HUDEP-2 (cell line): ENCODE measurements around the gene TPBG.

Experiments used
- DNase-seq, 76 experiments: peaks; one replicate each; lab custom pipeline; 2025; ENCODE audit not compliant: unreplicated experiment in 76 of 76; lab: John Stamatoyannopoulos, UW

TPBG gene, protein sequence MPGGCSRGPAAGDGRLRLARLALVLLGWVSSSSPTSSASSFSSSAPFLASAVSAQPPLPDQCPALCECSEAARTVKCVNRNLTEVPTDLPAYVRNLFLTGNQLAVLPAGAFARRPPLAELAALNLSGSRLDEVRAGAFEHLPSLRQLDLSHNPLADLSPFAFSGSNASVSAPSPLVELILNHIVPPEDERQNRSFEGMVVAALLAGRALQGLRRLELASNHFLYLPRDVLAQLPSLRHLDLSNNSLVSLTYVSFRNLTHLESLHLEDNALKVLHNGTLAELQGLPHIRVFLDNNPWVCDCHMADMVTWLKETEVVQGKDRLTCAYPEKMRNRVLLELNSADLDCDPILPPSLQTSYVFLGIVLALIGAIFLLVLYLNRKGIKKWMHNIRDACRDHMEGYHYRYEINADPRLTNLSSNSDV

DNA sequence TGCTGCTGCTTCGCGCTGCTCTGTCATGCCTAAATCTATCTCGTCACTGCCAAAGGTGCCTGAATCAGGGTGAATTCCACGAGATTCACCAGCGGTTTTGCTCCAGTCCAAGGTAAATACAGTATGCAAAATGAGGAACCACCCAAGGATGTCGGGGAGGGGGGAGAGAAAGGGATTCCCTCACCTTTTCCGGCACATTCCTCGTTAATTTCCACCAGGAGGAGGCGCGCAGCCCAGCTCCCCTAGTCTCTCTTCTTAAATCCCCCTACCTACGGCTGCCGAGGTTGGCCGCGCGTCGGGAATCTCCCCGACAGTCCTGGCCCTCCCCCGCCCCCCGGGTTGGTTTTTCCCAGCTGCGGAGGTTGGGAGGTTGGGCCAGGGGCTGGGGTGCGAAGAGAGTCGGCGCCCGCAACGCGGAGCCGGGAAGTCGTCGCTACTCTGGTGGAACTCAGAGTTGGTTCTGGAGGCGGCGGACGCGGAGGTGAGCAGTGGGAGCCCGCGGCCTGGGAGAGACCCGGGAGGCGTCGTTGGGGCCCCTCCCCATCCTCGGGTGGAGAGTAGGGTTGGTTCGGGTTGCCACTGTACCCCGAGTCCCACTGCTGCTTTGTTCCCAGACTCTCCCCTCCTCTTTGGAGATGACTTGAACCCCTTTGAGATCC lies at the start of gene TPBG:
TSS of gene TPBG (plus strand) at position 390 of the 659 bp plus-strand sequence. CDS start 1,145 bp downstream, outside the sequence.
- DNase-seq: no peak

DNA sequence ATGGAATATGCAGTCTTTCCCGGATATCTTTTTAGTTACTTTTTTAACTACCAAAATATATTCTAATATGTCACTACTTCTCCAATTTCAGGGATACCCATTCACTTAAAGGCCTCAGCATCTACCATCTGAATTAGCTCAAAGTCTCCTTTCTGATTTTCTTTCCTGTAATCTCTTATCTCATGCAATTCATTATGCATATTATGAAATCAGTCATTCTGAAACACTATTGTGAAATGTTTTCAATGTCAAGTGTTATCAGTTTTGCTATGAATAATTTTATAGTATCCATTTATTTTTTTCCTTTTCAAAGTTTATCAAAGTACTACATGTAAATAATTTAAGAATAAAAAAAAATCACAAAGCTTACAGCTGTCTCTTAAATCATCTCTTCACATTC lies 41.2 kb upstream of the TPBG start:
- DNase-seq: no peak

DNA sequence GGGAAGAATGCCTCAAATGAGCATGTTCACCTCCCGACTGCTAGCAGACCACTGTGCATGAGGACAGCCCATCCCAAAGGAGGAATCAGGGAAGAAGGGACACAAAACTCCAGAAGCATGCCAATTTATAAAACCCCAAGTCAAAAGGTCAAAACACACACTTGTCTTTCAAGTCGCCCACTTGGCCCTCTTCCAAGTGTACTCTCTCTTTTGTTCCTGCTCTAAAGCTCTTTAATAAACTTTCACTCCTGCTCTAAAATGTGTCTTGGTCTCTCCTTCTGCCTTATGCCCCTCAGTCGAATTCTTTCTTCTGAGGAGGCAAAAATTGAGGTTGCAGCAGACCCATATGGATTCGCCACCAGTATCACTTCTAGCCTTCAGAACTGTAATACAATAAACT lies 33.9 kb upstream of the TPBG start:
- no peak for DNase-seq

DNA sequence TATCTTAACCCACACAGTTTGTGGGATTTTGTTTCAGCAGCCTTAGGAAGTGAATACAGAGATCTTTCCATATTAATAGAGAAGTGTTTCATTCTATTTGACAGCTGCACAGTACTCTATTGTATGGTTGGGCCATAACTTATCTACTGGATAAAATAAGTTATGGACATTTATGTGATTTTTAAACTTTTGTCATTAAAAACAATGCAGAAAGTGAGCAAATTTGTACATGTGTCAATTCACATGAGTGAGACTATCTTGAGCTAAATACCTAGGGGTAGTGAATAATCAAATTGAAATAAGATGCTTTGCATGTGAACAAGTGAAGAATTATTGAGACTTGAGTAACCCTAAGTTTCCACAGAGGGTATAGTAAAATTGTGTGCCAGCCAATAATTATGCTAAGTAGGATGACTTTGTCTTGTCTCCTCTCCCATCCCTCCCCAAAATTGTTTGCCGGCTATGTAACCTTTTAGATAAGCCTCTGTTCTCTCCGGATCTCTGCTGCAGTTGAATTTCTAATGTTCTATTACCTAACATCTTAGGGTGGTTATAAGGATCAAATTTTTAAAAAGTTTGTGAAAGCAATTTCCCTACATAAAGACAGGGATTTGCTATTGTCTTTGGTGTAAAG lies 33.3 kb upstream of the TPBG start:
- DNase-seq: no peak

DNA sequence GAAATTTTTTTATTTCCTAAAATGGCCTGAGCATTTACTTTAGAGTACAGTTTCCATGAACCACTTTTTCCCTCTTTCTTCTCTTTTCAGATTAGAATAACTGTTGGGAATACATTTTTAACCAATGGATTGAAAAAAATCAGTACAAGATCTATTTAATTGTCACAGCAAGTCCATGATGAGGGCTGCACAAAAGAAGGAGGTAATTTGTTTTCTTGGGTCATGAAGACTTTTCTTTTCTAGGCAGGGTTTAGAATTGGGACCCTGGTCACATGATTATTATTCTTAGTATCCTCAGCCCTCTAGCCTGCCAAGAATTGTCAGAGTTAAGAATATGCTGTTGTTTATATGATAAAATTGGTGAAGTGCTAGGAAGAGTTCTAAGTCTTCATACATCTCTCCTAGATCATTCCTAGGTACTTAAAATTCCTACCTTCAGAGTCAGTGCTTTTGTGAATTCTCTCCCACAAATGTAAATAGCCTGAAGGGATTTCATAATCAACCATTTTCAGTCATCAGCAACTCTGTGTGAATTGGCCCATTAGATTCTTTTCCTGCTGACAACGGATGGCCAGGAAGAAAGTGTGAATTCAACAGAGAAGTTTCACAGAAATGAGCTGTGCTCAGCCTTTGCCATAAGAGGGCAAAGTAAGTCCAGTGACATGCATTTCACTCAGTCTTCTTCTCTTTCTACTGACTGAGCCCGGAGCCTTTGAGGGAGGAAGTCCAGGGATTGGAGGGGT lies 32.4 kb upstream of the TPBG start:
- DNase-seq: no peak

DNA sequence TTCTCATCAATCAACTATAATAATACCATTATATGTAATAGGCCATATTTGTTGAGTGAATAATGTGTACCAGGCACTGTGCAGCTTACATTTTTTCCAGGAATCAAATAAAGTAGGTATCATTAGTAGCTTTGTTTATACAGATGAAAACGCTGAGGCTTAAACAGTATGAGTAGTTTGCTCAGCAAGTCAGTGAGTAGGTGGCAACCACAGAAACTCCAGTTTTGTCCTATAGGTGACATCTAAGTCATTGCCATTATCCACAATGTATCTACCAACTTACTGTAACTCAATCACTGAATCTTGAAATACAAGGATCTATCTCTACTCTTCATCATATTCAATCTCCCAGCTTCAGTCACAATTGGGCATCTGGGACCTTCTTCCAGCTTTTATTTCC lies 29.8 kb upstream of the TPBG start:
- no peak for DNase-seq

DNA sequence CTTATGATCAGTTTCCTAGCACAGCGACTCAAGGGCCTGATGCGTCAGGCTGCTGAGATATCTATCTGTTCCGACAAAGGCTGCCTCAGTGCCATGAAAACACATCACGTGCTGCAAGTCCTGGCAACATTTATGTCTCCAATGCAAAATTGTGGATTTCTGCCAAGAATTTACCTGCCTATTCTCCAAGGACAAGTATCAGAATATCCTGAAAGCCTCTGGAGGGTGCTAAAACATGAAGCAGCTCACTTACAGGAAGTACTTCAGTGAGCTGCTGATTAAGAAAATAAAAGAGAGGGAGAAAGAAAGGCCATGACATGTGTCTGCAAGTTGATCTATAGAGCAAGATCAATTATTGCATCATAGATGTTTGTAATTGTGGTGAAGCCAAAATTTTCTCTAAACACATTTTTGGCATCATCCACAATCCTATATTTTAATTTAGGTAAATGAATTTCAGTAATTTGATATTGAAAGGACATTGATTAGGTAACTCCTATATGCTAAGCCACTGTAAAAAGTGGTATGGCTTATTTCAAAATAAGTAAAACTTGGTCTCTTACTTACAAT lies 25.8 kb upstream of the TPBG start:
- no peak for DNase-seq

DNA sequence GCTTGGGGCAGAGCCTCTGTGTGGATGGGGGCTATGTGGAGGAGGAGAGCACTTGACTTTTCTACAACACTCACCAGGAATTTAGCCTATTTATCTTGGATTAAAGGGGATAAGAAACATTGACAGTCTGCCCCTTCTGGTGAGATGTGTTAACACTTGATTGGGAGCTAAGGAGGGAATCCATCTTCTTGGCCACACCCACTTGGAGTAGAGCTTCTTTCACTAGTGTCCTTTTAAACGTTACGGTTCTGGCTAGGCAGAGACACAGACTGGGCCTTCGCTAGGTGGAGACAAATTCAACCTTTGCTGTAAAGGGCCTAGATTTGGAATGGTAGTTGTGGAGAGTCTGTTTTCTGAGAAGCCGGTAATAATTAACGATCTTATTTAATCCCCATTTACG lies 15.5 kb upstream of the TPBG start:
- DNase-seq: no peak

DNA sequence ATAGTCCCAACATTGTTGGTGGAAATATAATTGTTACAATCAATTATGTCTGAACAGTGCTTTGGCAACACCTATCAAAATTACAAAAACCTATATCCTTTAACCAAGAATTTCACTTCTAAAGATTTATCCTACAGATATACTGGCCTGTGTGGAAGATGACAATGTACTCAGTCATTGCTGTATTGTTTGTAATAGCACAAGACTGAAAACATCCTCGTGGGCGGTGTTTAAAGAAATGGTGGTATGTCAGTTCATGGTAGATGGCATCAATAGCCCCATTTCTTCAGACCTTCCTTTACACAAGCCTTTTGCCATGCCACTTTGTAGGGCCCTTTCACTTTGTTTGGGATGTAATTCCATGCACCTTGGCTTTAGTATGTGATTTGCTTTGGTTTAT lies 9.8 kb upstream of the TPBG start:
- DNase-seq: no peak

DNA sequence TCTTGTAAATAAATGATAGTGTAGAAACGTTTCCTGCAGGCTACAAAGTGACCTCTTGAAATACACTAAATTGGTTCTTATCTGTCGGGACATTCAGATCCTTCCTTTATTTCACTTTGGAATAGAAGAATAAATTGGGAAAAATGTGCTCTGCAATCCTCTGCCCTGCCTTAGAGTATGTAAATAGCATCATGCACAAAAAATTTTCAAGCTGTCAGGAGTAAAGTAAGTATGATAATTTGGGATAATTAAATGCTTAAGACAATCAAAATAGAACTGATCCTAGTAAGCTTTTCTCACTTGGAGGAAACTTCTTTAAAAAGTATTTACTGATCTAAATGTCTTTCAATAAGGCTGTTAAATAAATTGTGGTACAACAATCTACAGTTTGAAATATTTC lies 3.1 kb upstream of the TPBG start:
- DNase-seq: no peak

DNA sequence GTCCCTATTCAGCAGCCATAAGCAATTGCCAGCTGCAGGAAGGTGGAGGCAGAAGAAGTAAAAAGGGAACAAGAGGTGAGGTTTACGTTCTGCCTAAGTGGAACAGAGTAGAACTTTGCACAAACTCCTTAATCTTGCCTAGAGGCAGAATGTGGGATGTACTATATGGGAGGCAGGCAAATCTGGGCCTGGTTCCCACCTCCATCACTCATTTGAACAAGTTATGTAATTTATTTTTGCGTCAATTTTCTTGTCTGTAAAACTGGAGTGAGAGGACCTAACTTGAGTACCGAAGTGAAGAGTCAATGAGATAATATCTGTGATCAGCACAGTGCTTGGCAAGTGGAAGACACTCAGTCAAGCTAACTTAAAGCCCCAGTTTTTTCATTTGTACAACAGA lies 2.0 kb upstream of the TPBG start:
- DNase-seq: no peak

DNA sequence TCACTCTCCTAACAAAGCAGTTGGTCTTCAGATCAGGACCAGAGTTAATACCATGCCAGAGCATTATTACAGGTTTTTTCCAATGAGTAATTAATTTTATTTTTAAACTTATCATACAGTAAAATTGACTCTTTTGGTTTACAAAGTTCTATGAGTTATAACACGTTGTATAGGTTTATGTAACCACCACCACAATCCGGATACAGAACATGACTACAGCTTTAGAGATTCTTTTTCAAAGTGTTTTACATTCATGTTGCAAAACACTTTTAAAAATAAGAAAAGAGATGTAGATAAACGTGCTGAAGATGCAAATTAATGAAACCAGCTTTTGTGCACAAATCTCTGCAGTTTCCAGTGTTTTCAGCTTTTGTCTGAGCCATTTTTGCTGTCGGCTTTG lies 1.5 kb upstream of the TPBG start:
- DNase-seq: no peak

DNA sequence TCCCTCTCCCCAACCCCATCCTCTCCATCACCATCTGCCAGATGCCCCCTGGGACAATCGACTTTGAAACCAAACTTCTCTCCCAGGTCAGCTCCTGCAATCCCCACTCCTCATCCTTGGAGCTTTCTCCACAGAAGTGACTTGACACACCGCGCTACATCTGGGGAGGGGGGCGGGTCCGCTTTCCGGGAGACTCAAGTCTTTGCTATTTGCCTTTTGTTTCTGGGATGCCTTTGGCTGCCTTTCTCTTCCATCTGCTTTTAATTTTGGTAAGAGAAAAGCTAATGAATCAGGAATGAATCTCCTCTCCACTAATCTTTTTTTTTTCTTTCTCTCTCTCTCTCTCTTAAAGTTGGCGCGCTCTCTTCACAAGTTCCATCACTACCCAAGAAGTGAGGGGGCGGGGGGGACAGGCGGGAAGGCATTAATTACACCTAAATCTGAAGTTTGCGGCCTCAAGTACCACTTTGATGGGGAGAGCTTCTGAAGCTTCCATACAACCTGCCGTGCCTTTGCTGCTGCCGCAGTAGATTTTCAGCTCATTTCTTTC lies 664 bp upstream of the TPBG start:
- DNase-seq: no peak

DNA sequence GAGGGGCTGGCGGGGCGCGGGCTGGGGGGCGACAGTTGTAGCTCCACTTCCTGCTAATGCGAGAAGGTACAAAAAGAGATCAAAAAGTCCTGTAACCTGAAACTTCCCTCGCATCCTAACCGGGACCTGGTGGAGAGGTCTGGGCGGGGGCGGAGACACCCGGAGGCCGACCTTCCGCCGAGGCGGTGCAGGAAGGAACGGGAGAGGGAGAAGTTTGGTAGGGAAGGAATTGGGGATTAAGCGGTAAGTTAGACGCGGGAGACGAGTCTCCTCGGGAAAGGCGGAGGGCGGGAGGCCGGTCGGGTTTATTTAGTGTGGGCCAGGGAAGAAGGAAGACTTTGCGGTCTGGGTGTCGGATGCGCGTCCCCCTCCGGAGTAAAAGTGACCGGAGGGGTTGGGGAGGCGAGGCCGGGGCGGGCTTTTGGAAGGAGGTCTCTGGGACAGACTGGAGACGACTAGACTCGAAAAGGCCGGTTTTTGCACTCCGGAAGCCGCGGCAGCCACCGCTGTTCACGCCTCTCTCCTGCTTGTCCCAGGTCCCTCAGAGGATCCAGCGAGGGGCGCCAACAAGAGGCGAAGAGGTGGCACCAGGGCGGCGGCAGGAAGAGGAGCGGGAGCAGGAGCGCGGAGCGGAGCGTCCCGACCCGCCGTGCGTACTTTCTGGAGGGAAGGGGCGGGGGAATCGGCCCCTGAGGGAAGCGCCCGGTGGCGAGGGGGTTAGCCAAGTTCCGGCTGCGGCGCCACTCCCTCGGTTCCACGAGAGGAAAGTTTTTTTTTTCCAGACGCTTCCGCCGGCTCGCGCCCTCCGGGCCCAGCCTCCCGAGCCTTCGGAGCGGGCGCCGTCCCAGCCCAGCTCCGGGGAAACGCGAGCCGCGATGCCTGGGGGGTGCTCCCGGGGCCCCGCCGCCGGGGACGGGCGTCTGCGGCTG lies 734 bp downstream of the TPBG start:
- DNase-seq: peak in 1 of 76 experiments; percentile 35

DNA sequence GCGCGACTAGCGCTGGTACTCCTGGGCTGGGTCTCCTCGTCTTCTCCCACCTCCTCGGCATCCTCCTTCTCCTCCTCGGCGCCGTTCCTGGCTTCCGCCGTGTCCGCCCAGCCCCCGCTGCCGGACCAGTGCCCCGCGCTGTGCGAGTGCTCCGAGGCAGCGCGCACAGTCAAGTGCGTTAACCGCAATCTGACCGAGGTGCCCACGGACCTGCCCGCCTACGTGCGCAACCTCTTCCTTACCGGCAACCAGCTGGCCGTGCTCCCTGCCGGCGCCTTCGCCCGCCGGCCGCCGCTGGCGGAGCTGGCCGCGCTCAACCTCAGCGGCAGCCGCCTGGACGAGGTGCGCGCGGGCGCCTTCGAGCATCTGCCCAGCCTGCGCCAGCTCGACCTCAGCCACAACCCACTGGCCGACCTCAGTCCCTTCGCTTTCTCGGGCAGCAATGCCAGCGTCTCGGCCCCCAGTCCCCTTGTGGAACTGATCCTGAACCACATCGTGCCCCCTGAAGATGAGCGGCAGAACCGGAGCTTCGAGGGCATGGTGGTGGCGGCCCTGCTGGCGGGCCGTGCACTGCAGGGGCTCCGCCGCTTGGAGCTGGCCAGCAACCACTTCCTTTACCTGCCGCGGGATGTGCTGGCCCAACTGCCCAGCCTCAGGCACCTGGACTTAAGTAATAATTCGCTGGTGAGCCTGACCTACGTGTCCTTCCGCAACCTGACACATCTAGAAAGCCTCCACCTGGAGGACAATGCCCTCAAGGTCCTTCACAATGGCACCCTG lies 1.6 kb downstream of the TPBG start:
- no peak for DNase-seq

DNA sequence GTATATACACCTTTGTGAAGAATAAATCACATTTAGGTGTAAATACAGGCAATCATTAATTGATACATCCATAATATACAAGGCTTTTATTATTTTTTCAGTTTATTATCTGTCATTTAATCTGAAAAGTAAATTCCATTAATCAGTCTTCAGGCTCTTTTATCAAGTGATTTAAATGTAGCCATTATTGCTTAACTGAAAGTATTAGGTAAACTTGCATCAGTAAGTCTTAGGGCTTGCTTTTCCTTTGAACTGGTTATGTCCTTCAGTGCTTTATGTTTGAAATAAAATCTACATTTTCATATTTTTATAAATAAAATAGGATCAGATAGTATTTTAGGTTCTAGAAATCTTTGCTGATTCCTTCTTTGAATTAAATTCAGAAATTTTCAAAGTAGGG lies 4.1 kb downstream of the TPBG start:
- no peak for DNase-seq

DNA sequence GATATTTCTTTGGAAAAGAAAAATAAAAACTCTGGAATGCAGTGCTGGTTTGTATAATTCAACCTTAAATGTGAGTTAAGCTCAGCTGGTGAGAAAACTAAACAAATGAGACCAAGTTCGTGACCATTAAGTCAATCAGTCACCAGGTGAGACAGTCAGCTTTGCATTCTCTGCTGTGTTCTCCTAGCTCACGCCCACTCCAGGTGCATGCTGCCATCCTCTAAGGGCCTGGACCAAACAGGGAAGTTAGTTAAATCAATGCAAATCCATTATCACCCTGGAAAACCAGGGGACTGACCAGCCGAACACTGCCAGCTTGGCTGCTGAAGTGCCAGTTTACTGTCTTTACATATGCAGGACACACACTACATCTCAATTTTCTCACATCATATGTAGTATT lies 7.2 kb downstream of the TPBG start:
- no peak for DNase-seq

DNA sequence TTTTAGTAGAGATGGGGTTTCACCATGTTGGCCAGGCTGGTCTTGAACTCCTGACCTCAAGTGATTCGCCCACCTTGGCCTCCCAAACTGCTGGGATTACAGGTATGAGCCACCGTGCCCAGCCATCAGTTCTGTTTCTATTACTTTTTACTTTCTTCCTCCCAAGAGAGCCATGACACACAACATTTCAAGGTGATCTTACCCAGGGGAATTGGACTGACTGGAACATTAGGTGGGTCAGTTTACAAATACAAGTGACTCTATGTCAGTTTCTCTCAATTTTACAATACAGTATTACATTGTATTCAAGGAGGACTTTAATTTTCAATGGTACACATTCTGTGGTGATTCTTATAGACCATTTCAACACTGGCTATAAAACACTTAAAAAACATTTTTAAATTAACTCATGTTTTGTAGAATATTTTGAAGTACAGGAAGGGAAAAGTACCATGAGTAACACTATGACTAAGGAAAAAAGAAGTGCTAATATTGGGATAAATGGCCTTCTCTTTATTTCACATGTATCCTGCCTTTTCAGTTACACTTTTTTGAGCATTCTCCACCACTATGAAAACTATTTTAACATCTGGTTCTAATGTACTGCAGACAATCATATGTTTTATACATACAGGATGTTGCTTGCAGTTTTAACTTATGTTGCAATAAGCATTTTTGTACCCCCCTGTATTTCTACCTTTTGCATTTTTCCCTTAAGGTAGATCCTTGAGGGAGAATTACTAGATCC lies 8.4 kb downstream of the TPBG start:
- DNase-seq: no peak
